ENCODE results near the gene CEPT1.

Gene CEPT1

DNA sequence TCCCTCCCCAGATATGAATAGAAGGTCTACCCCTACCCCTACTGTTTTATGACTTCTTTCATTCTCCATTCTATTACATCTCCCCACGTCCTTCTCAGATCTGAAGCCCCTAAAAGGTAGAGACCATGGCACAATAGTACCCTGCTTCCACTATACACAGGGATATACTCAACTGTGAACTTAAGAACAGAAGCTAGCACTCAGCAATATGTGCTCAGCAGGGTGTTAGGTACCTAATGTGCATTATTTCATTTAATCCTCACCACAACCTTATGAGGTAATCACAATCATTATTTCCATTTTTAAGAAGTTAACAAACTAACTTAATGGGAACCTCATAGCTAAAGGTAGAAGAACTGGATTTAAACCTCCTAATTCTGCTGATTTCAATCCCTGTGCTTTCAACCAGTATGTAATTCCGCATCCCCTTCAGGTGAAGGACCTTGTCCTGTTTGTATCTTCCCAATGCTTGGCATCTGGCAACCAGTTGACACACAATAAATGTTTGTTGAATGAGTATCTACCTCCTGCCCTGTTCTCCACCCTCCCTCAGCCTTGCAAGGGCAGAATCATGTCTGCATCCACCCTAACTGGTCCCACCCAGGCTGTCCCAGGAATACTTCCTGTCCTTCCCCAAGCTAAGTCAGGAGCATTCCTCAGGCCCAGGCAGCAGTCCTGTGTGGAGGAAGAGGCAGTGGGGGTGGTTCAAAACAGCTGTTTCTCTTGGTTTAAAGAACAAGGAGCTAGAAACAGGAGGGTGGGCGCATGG is 53.9 kb downstream of the CEPT1 start:
- no peak for FAIRE-seq

DNA sequence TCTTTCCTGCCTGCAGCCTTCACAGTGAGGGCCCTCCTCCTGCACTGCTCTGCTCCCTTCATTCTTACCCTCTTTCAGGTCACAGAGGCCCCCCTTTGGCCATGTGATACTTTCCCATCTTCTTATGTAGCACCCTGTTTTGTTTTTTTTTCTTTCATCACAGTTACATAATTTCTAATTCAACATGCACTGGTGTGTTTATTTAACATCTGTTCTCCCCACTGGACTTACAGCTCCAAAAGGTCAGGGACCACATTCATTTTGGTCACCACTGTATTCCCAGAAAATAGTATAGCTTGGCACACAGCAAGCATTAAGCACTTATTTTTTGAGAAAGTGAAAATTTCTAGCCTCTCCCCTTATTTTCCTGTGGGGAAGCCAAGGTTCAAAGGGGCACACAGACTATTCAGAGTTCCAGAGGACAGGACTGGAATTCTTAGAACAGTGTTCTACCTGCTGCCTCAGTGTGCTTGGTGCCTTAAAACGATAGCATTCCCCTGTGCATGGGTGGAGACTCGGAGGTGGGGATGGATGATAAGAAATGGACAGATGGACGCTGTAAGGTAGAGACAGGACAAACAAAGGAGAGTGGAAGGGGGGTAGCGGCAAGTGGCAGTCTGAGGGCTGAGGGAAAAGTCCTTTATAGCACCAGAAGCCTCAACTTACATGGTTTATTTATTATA is 55.1 kb downstream of the CEPT1 start:
- no peak for FAIRE-seq

DNA sequence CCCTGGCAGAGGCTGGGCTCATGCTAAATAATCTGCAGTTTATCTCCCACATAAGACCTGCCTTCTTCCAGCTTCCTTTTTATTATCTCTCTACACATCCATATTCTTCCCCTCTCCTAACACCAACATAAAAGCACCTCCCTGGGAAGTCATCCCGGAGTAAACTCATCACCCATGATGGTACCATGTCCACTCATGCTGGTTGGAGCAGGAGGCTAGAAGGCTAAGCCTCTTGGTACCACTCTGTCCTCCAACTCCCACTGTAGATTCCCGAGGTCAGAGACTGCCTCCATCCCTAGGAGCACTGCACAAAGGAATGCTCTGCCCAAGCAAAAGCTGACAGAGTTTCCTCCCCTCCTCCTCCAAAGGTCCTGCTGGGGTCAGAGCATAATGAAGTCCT is 56.2 kb downstream of the CEPT1 start:
- FAIRE-seq = no peak

- FAIRE-seq = no peak
Measured at GRCh38 chr1:111197598-111198284, 57.7 kb downstream of the CEPT1 start.

GRCh38 chr1:111198836-111199235 is 58.8 kb downstream of the CEPT1 start:
- no peak for FAIRE-seq

DNA sequence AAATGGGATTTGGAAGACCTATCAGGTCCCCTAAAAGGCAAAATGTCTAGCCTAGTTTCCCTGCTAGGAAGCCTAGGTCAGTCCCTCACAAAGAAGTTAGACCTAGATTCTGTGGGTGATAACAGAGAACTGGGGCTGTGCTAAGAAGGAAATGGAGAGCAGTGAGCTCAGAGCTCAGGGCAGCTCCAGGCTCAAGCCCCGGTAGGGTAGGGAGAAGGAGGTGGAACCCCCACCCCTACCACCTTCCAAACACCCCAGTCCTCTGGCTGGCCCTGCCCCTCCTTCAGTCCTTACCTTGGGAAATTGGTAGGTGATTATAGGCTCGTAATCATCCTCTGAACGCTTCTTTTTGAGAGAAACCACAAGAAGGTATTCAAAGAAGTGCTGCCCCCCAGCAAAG is 59.3 kb downstream of the CEPT1 start:
- FAIRE-seq = no peak

DNA sequence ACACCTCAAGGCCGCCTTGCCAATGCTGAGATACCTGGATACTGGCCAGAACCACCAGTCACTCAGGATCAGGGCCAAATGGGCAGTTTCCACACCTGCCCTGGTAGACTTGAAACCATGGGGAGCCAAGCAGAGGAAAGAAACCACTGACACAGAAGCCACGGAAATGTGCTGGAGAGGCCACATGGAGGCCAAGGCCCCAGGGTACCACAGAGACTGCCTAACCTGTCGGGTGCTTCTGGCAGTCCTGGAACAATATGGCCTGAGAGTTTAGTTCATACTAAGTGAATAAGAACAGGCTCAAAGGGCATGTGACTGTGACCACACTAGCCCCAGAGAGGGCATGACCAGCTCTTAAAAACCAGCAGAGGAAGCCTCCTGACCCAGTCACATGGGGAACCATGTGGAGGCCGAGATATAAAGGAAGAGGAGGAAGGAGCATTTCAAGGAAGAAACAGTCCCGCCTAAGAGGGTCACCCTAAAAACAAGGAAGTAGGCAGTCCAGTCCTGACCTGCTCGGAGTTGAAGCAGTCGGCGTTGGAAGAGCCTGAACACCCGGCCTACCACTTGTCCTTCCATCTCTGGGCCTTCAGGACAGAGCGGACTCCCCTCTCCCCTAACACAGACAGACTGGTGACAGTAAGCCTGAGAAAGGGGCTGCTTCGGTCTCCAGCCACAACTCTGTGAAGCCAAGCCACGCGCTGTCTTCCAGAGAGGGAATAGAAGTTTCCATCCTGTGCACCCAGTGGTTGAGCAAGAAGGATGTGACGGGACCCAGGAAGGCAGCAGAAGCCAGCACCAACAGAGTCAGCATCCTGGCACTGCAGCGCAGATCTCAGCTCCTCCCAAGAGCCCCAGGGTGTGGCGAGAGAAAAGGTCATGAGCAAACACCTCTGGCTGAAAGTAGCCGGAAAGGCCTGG is 60.1 kb downstream of the CEPT1 start, which contains the start of gene DENND2D:
TSS of gene DENND2D (minus strand) at position 766 of the 921 bp plus-strand sequence. CDS start at position 579, 187 bp downstream.
- no peak for FAIRE-seq

DNA sequence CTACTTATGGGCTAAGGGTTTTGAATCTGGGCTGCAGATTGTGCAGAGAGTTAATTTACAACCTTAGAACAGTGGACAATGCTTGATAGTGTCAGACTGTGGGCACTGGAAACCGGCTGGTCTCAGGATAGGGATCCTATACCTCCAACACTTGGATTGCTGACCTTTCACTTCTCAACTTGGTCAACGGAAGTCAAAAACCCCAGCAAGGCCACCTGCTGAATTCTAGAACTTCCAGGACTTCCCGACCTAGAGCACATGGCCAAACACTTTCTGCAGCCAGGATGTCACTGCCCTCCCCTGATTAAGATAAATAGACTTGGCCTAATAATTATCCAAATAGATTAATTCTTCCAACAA is 60.8 kb downstream of the CEPT1 start:
- FAIRE-seq = no peak

DNA sequence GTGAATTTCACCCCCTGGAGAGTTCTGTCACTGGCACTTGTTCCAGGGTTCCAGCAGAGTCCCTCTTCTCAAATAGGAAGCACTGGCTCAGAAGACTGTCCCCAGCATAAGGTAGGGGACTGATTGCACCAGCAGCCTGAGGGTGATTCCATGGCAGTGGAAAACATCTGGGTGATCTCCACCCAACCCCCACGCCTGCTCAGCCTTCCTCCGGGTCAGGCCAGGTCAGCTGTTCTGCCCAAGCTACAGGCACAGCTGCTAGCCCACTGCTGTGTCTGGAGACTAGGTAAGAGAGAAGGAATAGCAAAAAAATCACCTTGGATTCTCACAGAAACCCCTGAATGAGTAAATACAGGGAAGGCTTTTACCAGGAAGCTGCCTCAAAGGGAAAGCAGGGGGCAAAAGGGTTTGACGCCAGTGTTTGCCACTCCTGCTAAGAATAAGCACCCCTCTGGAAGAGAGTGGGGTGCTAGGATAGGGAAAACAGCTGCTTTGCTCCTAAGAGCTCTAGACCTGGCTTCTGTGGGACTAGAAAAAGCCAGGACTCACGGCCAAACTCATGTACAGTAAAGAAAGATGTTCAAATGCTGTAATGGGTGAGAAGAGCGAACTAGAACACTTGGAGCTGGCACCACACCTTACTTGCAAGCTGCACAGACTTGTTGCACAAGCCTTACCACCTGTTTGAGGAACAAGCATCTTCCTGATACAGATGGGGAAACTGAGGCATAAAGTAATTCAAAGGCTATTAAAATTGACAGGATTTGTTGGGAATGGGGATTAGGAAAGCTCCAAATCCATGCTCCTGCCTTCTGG is 61.5 kb downstream of the CEPT1 start:
- FAIRE-seq = no peak

DNA sequence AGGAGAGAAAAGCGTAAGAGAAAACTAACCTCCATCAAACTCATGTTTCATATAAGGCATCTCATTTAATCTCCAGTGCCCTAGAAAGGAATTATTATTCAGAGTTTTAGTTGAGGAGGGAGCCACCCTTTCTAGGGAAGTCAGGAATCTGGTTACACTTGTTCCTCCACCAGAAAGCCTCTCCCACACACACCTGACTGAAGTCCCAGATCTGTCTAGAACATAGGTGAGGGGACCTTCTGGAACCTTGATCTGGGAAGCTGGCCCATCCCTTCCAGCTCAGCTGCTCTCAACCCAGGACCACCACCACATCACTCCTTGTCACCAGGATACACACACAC is 62.3 kb downstream of the CEPT1 start:
- FAIRE-seq = no peak

- no peak for FAIRE-seq
Measured at GRCh38 chr1:111202707-111203623, 62.9 kb downstream of the CEPT1 start.

DNA sequence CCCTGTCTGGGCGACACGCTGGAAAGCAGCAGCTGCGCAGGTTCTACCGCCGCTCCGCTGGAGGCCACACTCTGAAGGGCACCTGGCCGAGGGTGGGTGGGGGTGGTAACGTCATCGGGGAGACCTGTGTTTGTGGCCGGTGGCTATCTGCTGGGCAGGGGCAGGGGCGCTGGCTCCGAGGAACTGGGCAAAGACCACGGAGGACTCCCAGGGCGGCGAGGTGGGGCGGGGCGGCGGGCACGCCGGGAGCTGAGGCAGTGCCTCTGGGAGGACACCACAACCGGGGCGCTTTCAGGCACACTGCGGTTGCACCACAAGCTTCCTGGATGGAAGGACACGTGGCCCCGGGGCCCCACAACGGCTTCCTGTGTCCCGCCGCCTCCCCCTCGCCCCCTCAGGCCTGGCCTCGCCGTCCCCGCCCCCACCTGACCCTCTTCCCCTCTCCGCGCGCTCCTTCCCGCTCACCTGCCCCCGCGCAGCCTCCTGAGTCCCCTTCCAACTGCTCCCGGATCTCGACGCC is 63.7 kb downstream of the CEPT1 start:
- no peak for FAIRE-seq

DNA sequence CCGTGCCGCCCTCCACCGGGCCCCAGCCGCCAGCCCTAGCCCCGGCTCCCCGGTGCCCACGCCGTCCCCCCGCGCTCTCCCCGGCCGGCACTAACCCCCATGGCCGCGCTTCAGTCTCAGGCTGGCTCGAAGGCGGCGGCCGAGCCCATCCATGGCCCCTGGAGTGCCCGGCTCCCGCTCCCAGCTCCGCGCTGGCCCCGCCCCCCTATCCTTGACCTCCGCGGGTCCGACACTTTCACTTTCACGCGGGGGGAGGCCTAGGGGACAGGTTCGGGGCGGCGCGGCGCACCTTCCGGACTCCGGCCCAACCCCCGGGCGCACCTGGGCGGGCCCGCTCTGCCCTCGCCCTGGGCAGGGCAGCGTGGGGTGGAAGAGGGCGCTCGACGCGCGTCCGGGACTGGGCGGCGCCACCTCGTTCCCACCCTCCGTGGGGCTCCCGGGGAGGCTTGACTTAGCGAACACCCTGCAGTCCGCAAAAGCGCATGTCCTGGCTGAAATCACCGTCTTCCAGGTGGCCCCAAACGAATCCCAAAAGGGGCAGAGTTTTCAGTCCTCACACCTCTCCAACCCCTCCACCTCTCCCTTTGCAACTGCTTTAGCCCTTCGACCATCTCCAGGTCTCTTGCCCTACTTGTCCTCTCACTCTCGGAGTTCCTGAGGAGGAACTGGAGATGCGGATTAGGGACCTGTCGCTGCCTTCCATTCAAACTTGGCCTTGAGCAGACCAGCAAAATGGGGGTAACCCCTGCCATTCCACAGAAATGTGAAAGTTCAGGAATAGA is 64.4 kb downstream of the CEPT1 start:
- no peak for FAIRE-seq

DNA sequence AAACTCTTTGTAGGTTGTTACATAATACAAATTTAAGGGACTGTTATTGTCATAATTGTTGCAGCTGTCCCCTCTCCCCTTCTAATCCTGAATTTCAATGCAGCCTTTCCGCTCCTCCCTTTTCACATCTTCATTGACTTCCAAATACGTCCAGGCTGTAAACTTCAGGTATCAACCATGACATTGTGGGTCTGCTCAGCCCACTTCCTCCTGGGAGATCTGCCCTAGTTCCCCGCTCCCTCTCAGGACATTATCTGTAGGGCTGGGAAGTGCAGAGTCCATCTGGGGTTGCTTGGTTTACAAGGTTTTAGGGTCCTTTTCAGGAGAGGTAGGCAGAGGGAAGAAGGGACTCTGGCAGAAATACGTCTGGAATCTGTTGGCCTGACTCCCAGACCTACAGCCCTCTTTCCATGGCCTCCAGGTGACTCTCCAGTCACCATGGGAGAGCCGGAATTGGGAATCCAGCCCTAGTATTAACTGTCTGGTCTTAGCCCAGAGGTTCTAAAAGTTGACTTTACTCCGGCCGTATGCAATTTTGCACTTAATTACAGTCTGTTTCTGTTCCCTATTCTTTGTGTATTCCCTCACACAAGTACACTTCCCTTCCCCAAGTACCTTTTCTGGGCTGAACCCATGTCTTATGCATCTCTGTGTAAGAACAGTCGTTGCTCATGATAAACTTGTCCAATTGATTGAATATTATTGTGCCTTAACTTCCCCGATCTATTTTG is 65.1 kb downstream of the CEPT1 start:
- no peak for FAIRE-seq

DNA sequence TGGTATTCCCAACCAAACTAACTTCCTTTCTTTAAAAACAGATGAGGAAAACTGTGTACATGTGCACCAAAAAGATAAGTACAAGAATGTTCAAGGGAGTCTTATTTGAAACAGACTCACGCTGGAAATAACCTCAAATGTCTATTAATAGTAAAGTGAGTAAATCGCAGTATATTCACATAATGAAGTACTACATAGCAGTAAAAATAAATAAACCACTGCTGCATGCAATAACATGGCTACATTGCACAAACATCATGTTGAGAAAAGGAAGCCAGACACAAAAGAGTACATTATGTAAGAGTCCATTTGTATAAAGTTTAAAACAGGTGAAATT is 65.7 kb downstream of the CEPT1 start:
- no peak for FAIRE-seq

- no peak for FAIRE-seq
Measured at GRCh38 chr1:111208921-111209320, 68.9 kb downstream of the CEPT1 start.

DNA sequence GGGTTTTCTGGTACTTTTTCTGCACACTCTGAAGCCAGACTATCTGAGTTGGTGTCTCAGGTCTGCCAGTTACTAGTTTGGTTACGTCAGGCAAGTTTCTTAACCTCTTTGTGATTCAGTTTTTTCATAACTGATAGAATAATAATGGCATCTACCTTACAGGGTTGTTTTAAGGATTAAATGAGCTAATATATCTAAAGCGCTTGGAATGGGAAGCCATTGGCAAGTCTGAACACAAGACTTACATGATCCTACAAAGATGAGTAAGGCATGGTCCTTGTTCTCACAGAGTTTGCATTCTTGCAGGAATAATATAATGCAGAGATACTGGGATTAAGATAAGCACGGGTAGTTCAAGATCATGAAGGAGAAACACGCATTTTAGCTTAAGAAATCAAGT is 69.6 kb downstream of the CEPT1 start:
- FAIRE-seq = no peak

- no peak for FAIRE-seq
Measured at GRCh38 chr1:111211921-111212320, 71.9 kb downstream of the CEPT1 start.

GRCh38 chr1:111212634-111213335 is 72.8 kb downstream of the CEPT1 start:
- no peak for FAIRE-seq
